GM12873 (cell line): ENCODE results near the gene CSF2RB.

Experiments
- CTCF ChIP-seq: IDR thresholded peaks from 2 replicates; pipeline ENCODE4 v1.5.1; 2012; ENCODE audit warnings: low read depth, mild to moderate bottlenecking, moderate library complexity, low read length, control low read depth; ENCODE audit not compliant: insufficient read depth; ENCODE audit errors: missing control alignments

Gene CSF2RB

DNA sequence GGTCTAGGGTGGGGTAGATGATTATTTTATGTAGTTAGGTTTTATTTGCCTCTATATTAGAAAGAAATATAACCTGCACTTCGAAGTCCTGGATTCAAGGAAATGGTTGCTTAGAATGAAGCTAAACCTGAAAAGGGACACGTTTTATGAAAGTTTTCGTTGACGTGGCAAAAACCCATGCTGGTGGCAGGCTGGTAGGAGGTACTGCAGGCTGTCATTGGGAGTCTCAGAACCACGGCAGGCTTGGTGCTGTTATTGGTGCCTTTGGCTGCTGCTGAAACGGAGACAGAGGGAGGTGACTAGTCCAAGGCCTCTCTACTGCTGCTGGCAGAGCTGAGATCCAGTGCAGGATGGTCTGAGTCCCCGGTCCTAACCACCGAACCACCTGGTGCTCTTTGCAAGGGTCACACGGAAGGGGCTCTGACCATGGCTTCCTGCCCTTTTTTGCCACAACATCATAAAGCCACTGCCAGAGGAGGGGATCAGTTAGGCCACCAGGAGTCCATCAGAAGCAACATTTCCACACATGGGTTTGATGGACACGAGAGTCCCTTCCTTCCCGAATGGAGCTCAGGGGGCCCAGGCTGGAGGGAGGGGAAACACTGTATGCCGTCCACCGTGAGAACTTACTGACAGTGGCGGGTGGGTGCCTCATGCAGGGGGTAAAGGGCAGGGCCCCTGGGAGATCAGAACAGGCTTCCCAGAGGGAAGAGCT, 13.4 kb downstream of the CSF2RB start:
- no peak for TF ChIP-seq CTCF

- no peak for TF ChIP-seq CTCF
Observed at GRCh38 chr22:36927671-36928070, 14.2 kb downstream of the CSF2RB start.

DNA sequence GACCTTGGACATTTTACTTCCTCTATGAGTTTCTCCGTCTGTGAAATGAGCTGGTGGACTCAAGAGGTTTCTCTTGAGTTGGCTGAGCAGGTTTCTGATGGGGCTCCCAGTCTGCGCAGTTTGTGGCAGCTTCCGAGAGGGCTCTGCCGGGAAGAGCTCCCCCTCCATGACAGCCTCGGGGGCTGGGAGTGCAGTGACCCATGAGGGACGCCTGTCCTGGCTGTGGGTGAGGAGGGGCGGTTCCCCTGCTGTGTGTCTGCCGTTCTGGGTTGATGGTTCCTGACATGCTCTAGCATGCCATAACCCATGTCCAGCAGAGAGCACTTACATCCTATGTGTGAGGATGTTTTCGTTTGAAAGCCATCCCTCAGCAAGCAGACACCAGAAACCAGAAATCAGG, 14.8 kb downstream of the CSF2RB start:
- TF ChIP-seq CTCF: no peak

GRCh38 chr22:36928786-36929535, 15.5 kb downstream of the CSF2RB start:
- no peak for TF ChIP-seq CTCF

DNA sequence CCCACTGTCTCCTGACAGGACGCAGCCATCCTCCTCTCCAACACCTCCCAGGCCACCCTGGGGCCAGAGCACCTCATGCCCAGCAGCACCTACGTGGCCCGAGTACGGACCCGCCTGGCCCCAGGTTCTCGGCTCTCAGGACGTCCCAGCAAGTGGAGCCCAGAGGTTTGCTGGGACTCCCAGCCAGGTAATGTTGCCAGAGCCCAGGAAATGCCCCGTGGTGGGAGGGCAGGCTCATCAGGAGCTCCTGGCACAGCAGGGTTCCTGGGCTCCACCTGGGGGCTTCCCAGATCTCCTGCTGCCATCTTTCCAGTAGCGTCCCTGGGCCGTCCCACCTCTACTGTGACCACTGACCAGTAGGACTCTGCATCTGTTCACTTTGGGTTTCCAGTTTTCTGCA, 16.2 kb downstream of the CSF2RB start:
- TF ChIP-seq CTCF: no peak

GRCh38 chr22:36930041-36930935, 16.9 kb downstream of the CSF2RB start:
- TF ChIP-seq CTCF: no peak

DNA sequence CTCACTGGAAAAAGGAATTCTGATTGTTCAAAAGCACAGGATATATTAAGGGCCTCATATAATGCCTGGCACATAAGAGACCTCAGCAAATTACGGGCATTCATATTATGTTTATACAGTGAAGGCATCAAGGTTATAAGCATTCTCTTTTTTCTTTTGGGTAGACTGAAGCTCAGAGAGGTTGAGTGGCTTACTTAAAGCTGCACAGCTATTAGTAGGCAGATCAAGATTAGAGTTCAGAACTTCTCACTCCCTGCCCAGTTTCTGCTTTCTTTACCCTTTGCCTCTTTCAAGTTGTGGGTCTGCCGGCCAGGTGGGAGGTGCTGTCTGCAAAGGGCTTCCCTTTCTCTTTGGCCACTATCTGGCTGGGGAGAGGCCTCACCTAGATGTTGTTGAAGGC, 18.0 kb downstream of the CSF2RB start:
- TF ChIP-seq CTCF: no peak
